Spleen (tissue), 13 donors: ENCODE results near the gene S100A16. TPM values are rescaled to one million over a fixed set of nuclear protein-coding genes. Genes with fewer than 3 reads are reported as not detected.

Experiments
- DNase-seq: peaks from one replicate; pipeline ENCODE4 v3.0.0-alpha.2; 2020
- H3K27ac ChIP-seq, 8 donors: fragments of 200-600 bp; sonication (generic) in 7 of 8; 1 replicate in 4 of 8; 2 replicates in 4 of 8; pipeline versions ENCODE4 v1.5.0 to v1.8.0; 2016 to 2021; ENCODE audit warnings: inconsistent platforms in 4 of 8, mild to moderate bottlenecking in 4 of 8, moderate library complexity in 1 of 8
- H3K27me3 ChIP-seq, 7 donors: fragments of 200-600 bp; sonication (generic) in 6 of 7; replicated peaks in 1 of 7; 1 replicate in 4 of 7; 2 replicates in 3 of 7; pipeline versions ENCODE4 v1.5.0 to v1.8.0; 2016 to 2021; ENCODE audit warnings: inconsistent platforms in 3 of 7, mild to moderate bottlenecking in 1 of 7
- H3K36me3 ChIP-seq, 6 donors: fragments of 200-600 bp; sonication (generic) in 5 of 6; 1 replicate in 4 of 6; 2 replicates in 2 of 6; pipeline versions ENCODE4 v1.5.0 to v1.8.0; 2016 to 2021; ENCODE audit warnings: inconsistent platforms in 2 of 6
- H3K4me1 ChIP-seq, 6 donors: fragments of 200-600 bp; sonication (generic) in 5 of 6; 1 replicate in 3 of 6; 2 replicates in 3 of 6; pipeline versions ENCODE4 v1.5.0 to v1.8.0; 2016 to 2021; ENCODE audit warnings: inconsistent platforms in 3 of 6
- H3K4me3 ChIP-seq, 8 donors: fragments of 200-600 bp; sonication (generic) in 7 of 8; 1 replicate in 4 of 8; 2 replicates in 4 of 8; pipeline versions ENCODE4 v1.5.0 to v1.8.0; 2016 to 2021; ENCODE audit warnings: inconsistent platforms in 4 of 8, mild to moderate bottlenecking in 4 of 8, moderate library complexity in 2 of 8
- H3K9me3 ChIP-seq, 8 donors: fragments of 200-600 bp; sonication (generic) in 7 of 8; 1 replicate in 4 of 8; 2 replicates in 4 of 8; pipeline versions ENCODE4 v1.5.0 to v1.8.0; 2016 to 2021; ENCODE audit warnings: inconsistent platforms in 4 of 8
- CTCF ChIP-seq, 11 experiments: fragments of 200-600 bp in 7 of 11; fragments of 450-650 bp in 4 of 11; sonication (generic) in 4 of 11; IDR thresholded peaks in 8 of 11; conservative IDR thresholded peaks in 3 of 11; 1 replicate in 7 of 11; 2 replicates in 4 of 11; pipeline versions ENCODE4 v1.4.0 to v1.8.0; 2016 to 2021; ENCODE audit warnings: antibody characterized with exemption in 11 of 11, inconsistent platforms in 4 of 11, mild to moderate bottlenecking in 1 of 11
- POLR2A ChIP-seq, 3 donors: fragments of 450-650 bp; IDR thresholded peaks; one replicate each; pipeline ENCODE4 v1.5.1; 2017; ENCODE audit warnings: antibody characterized with exemption in 3 of 3, mild to moderate bottlenecking in 1 of 3
- POLR2AphosphoS5 ChIP-seq, 3 donors: sonication (generic); formaldehyde crosslinking; IDR thresholded peaks; one replicate each; pipeline ENCODE4 v1.5.1; 2017; ENCODE audit warnings: antibody characterized with exemption in 3 of 3
- WGBS, 5 donors: extraction: QIAGEN DNeasy Blood & Tissue Kit in 3 of 5; methylation state at CpG; one replicate each; pipeline versions ENCODE4 v1.1.5 to v1.1.7; 2013 to 2018; 5-methylcytosine and 5-hydroxymethylcytosine counted together
- intact Hi-C: fragments of 100-400 bp; cut with DNase I; formaldehyde crosslinking; loops from one replicate; pipeline ENCODE4 v1.15.0; 2023; ENCODE audit warnings: low total_unique reads
- long read RNA-seq, 2 donors: transcript quantifications; one replicate each; lab custom pipeline, GENCODE V29; 2026
- polyA plus RNA-seq, 3 donors: library from polyadenylated mRNA; stranded (reverse); fragments of 200-250 nt; gene quantifications; one replicate each; pipeline ENCODE4 v1.2.1, GENCODE V29; 2013
- total RNA-seq, 7 donors: library from RNA; depleted of rRNA in 3 of 7; stranded (reverse); fragments of >200 nt in 3 of 7; fragmentation: NEBNext Ultra II Directional in 4 of 7; extraction: Animal tissue kit (Norgen Biotek cat#: 25700) in 4 of 7; gene quantifications; one replicate each; pipeline versions ENCODE4 v1.1.0 to v1.2.1, GENCODE V29; 2016 to 2021
- donor health status: healthy with polysubstance abuse.
- donor health status: DM: no; HTN: no; CAD: no; lungs with moderate emphysema.
- donor health status: DM: no; HTN: no; CAD: no.
- donor health status: Bipolar disorder and iron deficiency.
- donor health status: healthy.
- donor health status: DM: no; HTN: no; CAD: no.
- donor health status: DM: yes; HTN: yes; CAD: no.

S100A16 gene
- total RNA-seq (100 to 1,000 TPM in 3 of 7 donors, 10 to 100 TPM in 4; 78.0 to 111 (median 97.0) TPM), polyA plus RNA-seq (100 to 1,000 TPM in 1 of 3 donors, 10 to 100 TPM in 2; 52.0 to 101 (median 68.2) TPM)
- long read RNA-seq, donor 1, transcript S100A16-203 (3 exons, 956 nt) = major isoform, 84 of 120 reads
- long read RNA-seq, donor 1, transcript S100A16-204 (3 exons, 1,118 nt) = minor isoform, 28 of 120 reads
- long read RNA-seq, donor 1, partial matches to known transcripts = 7 of 120 reads
- long read RNA-seq, donor 1, other reads (novel, unspliced or antisense) = 0 of 120 reads
- long read RNA-seq, donor 2, transcript S100A16-204 (3 exons, 1,118 nt) = minor isoform, 19 of 60 reads
- long read RNA-seq, donor 2, transcript S100A16-203 (3 exons, 956 nt) = major isoform, 41 of 60 reads
- long read RNA-seq, donor 2, partial matches to known transcripts = 0 of 60 reads
- long read RNA-seq, donor 2, other reads (novel, unspliced or antisense) = 0 of 60 reads

GRCh38 chr1:153612755-153613331, at the start of gene S100A16:
Gene S100A16, minus strand, starts transcription at chr1:153613137. Its CDS starts 4,986 bp downstream, at chr1:153608151.
- no peaks in the 10 kb centered on the region for H3K36me3 ChIP-seq
- WGBS, 5 donors = 58 to 86% (median 77%) methylated on average over 8 to 9 of the region's 9 CpGs
- peaks cover 14 to 81% (median 46%) of the 10 kb centered on the region in 6 donors for H3K4me1 ChIP-seq
- intact Hi-C loops = no loop called here
- H3K27me3 ChIP-seq = no peaks in the 10 kb centered on the region
- TF ChIP-seq POLR2A (IDR thresholded peaks at IDR 0.05) (no peak), POLR2AphosphoS5 (IDR thresholded peaks at IDR 0.05) (peak; percentile 49 to 80 (median 79))
- peak within 1 kb of the TSS in 6 of 8 donors; percentile 23 to 62 (median 32) for H3K4me3 ChIP-seq
- H3K27ac ChIP-seq = peak within 1 kb of the TSS; percentile 48 to 95 (median 72)
- no peaks in the 10 kb centered on the region for H3K9me3 ChIP-seq
- no peak for DNase-seq

GRCh38 chr1:153662269-153662668, 49.3 kb upstream of the S100A16 start:
- DNase-seq = no peak
- Histone ChIP-seq H3K4me3 (no peak overlapping the region), H3K27me3 (no peaks in the 10 kb centered on the region), H3K27ac (peak overlapping the region in 1 of 8 donors; percentile 40), H3K4me1 (peaks cover 9 to 31% (median 19%) of the 10 kb centered on the region in 6 donors), H3K9me3 (no peaks in the 10 kb centered on the region), H3K36me3 (peaks cover 4 to 78% (median 68%) of the 10 kb centered on the region in 6 donors)
- TF ChIP-seq POLR2AphosphoS5 (IDR thresholded peaks at IDR 0.05) = no peak
- no peak for TF ChIP-seq POLR2A (IDR thresholded peaks at IDR 0.05)
- no peak for TF ChIP-seq CTCF (IDR thresholded peaks at IDR 0.05 in 8 of 11, conservative IDR thresholded peaks at IDR 0.05 in 3 of 11)
- WGBS, 5 donors = 58 to 75% (median 74%) methylated on average over 2 of the region's 2 CpGs
- intact Hi-C loops = no loop called here

- Histone ChIP-seq H3K4me3 (no peak overlapping the region), H3K9me3 (no peaks in the 10 kb centered on the region), H3K36me3 (peaks cover 4 to 67% (median 58%) of the 10 kb centered on the region in 6 donors), H3K27ac (peak overlapping the region in 1 of 8 donors; percentile 2), H3K27me3 (no peaks in the 10 kb centered on the region), H3K4me1 (peaks cover 9 to 31% (median 19%) of the 10 kb centered on the region in 6 donors)
- TF ChIP-seq POLR2A (IDR thresholded peaks at IDR 0.05) = no peak
- TF ChIP-seq POLR2AphosphoS5 (IDR thresholded peaks at IDR 0.05) = no peak
- TF ChIP-seq CTCF (IDR thresholded peaks at IDR 0.05 in 8 of 11, conservative IDR thresholded peaks at IDR 0.05 in 3 of 11) = no peak
- intact Hi-C loops = no loop called here
- DNase-seq = no peak
- WGBS, 5 donors = 63 to 80% (median 76%) methylated on average over 8 to 9 of the region's 9 CpGs
Measured at GRCh38 chr1:153661111-153661708, 48.3 kb upstream of the S100A16 start.

DNA sequence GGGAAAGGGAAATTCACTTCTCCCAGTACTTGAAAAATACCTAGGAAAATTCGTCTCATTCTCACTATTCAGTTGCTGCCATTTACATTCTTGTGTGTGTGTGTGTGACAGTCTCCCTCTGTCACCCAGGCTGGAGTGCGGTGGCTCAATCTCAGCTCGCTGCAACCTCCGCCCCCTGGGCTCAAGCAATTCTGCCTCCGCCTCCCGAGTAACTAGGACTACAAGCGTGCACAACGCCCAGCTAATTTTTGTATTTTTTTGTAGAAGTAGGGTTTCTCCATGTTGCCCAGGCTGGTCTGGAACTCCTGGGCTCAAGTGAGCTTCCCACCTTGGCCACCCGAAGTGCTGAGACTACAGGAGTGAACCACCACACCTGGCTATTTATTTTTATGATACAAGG, 46.7 kb upstream of the S100A16 start:
- peaks cover 4 to 52% (median 42%) of the 10 kb centered on the region in 6 donors for H3K36me3 ChIP-seq
- H3K4me3 ChIP-seq = peak overlapping the region in 7 of 8 donors; percentile 65 to 88 (median 72)
- no peaks in the 10 kb centered on the region for H3K9me3 ChIP-seq
- peak overlapping the region in 5 of 8 donors; percentile 97 to 99 (median 97) for H3K27ac ChIP-seq
- DNase-seq = no peak
- no peaks in the 10 kb centered on the region for H3K27me3 ChIP-seq
- intact Hi-C loops = no loop called here
- 75 to 83% (median 81%) methylated on average over 9 of the region's 9 CpGs for WGBS, 5 donors
- peaks cover 9 to 31% (median 19%) of the 10 kb centered on the region in 6 donors for H3K4me1 ChIP-seq
- TF ChIP-seq POLR2A (IDR thresholded peaks at IDR 0.05) (no peak), CTCF (IDR thresholded peaks at IDR 0.05 in 8 of 11, conservative IDR thresholded peaks at IDR 0.05 in 3 of 11) (no peak), POLR2AphosphoS5 (IDR thresholded peaks at IDR 0.05) (no peak)
